Left colon (tissue), 2 donors: ENCODE results near the gene NFIA. TPM values are rescaled to one million over a fixed set of nuclear protein-coding genes. Genes with fewer than 3 reads are reported as not detected.
A peak's percentile ranks its signal among the peaks of the same experiment; 100 is the strongest.
"Not testable (repeated sequence)": the region's sequence is repeated elsewhere in the genome, so short reads cannot be mapped to it uniquely, and the experiment has no call there.

Experiments used
- ATAC-seq: fragments of 200-7000 bp; cut with Tn5 transposase; one replicate; pipeline ENCODE4 v1.9.1; 2020; ENCODE audit warnings: mild to moderate bottlenecking, moderate library complexity
- DNase-seq, 2 donors: peaks; one replicate each; pipeline ENCODE4 v3.0.0-alpha.2; 2020
- intact Hi-C, 2 donors: fragments of 100-400 bp; cut with DNase I in 1 of 2; cut with micrococcal nuclease in 1 of 2; formaldehyde crosslinking; loops; one replicate each; pipeline versions ENCODE4 v1.11.2 to v1.14.0; 2022; cut with DNase I, micrococcal nuclease
- total RNA-seq, 2 donors: library from RNA; stranded (reverse); fragmentation: NEBNext Ultra II Directional; extraction: Animal tissue kit (Norgen Biotek cat#: 25700); gene quantifications; one replicate each; pipeline ENCODE4 v1.2.1, GENCODE V29; 2021
- donor health status: DM: no; HTN: no; CAD: no.
- donor health status: DM: yes; HTN: yes; CAD: no.

Gene NFIA
- total RNA-seq, 2 donors from 2014 or later = 51.1 to 51.4 TPM

DNA sequence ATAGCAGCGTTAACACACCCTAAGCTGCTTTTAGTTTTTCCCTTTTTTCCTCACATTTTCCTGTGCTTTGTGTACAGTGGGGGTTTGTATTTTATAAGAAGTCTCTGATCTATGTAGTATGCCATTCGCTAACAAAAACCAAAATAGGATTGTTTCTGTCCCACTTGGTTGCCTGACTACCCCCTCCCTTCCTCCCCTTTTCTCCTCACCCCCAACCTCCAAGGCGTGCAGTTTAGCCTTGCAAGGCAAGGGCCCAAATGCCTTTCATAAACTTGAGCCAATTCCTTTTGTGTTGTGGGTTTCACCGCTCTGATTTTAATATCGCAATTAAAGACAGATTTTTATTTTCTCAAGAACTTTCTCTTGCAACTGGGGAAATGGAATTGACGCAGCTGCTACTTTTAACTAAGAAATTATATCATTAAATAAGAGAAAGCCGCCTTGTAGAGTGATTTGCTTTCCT lies 365.6 kb downstream of the NFIA start:
- intact Hi-C loops = no loop called here
- ATAC-seq (no peak), DNase-seq (no peak)

DNA sequence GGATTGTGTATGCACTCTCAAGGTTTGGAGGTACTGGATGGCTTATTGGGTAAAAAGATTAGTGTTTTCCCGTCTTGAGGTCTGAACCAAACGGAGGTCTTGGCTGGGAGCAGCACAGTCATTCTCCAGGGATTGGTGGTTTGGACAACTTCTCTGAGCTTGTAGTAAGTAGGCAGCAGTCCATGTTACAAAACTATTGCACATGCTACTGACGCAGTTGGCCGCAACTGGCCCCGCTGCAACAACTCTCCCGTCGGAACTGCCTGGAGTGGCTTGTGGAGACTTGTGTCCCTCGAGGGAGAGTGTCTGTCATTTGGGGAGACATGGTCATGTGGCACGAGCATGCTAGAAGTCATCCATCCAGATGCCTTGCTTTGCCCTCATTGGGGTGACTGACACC lies 366.6 kb downstream of the NFIA start:
- intact Hi-C loops = no loop called here
- DNase-seq (peak in 1 of 2 donors; percentile 30), ATAC-seq (no peak)

DNA sequence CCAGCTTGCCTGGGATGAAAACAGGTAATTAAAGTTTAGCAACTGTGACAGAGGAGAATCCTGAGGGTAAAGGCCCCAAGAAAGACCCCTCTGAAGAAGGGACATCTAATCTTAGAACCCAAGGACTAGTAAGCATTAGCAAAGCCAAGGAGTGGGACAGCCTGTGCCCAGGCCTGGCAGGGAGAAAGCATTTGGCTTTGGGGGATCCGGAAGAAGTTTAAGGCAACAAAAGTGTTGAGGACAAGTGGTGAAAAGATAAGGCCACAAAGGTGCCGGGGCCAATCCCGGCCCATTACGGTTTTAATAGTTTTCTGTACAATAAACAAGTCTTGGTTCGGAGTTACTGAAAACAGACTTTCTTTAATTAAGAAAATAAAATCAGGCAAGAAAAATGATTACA lies 367.0 kb downstream of the NFIA start:
- DNase-seq (no peak), ATAC-seq (no peak)
- intact Hi-C loops = no loop called here

DNA sequence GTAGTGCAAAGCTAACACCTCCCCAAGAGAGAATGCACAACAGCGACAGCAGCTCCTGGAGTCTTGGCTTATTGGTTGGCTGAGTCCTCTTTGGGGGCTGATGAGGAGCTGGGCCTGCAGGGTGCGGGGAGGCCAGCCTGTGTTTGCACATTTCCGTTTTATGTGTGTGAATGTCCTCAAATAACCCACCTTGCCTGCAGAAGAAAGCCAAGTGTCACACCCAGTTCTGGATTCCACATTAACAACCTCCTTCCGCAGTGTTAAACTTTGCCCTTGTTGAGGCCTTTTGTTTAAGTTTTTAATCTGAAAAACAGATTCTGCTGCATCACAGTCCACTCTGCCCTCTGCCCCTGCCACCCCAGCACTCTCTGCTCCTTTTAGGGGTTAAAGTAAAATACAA lies 368.1 kb downstream of the NFIA start:
- ATAC-seq = peak; percentile 88
- DNase-seq = peak; percentile 46 to 66
- intact Hi-C loops = loop anchor here (10.0 kb wide), 3 partner anchors 396 to 476 kb away; no protein-coding TSS in a partner anchor

DNA sequence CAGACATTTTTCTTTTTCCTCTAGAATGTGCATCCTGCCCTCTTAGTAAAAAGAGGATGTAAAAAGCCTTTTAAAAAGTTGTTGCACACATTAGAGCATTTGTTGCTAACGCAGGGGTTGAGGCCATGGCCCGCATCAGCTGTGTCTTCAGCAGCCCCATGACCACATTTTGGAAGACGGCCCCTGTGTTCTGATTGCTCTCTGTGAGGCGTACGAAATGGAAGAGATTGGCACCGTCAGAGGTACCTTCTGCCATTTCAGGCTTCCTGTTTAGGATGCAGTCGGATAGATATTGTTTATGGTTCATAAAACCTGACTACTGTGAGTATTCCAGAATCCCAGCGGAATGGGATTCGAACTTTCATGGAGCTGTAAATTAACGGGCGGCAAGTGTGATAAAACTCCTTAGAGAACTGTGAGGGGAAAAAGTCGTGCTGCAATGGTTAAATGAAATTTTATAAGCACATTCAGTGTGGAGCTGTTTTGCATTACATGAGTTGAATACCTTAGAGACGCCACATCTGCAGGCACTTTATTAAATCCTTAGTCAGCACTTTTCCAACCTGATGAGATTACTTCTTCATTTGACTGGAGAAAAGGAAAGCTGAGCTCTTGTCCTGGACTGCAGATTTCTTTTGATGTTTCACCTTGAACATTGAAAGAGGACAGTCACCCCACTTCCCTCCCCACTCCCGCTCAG lies 368.7 kb downstream of the NFIA start:
- ATAC-seq = peak; percentile 29

DNA sequence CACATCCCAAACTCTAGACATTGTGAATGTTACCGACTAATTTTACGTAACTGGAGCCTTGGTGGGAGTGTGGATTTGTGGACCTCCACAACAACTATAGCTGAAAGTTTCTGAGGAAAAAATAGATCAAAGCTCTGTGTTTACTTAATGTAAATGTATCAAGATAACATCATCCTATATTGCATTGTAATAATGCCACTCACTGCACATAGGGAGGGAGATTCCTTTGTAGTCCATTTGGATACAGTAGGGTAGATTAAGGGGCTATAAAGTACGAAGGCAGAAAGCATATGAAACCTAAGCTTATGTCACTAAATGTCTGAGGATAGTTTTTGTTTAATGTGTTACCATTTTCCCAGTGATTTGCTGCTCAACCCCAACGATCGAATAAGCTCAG lies 369.2 kb downstream of the NFIA start:
- intact Hi-C loops = loop anchor here (10.0 kb wide), 3 partner anchors 397 to 477 kb away; no protein-coding TSS in a partner anchor
- DNase-seq (no peak), ATAC-seq (no peak)

More for the DNA sequence above, 368.7 kb downstream of the NFIA start:
- intact Hi-C loops = loop anchor here (10.0 kb wide), 3 partner anchors 396 to 476 kb away; no protein-coding TSS in a partner anchor
- peak in 1 of 2 donors; percentile 22 for DNase-seq

DNA sequence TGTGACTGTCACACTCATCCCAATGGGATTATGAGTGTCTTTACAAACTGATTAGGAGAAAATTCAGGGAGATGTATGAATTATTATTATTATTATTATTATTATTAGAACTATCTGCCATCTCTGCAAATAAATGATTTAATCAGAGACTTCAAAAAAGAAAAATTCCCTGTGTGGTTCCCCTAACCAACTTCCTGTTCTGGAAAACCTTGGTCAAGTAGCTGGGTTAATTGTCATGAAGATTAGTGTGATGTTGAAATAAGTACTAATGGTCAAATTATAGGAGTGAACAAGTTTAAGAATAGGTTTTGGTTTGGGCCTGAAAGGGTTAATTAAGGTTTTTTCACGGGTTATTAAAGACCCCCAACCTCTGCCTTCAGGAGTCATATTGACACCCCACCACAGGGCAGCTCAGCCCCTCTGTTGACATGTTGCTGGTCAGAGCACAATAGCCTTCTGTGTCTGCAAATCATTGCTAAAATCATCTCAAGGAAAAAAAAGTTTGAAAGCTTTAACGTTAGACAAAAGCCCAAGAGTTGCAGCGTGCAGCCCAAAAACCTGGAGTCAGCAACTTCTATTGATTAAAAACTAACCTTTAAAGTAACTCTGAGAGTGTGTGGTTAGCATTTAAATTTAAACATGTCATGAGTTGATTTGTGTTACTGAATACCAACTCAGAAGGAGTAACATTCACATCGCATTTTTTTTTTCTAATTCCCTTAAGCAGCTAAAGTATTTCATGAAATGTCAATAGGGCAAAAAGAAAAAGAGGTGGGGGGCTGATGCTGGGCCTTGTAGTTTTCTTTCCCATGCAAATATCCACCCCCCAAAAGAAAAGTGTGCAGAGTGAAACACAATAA lies 370.0 kb downstream of the NFIA start:
- ATAC-seq (no peak), DNase-seq (no peak)
- intact Hi-C loops = loop anchor here (10.0 kb wide), 3 partner anchors 398 to 478 kb away; no protein-coding TSS in a partner anchor

DNA sequence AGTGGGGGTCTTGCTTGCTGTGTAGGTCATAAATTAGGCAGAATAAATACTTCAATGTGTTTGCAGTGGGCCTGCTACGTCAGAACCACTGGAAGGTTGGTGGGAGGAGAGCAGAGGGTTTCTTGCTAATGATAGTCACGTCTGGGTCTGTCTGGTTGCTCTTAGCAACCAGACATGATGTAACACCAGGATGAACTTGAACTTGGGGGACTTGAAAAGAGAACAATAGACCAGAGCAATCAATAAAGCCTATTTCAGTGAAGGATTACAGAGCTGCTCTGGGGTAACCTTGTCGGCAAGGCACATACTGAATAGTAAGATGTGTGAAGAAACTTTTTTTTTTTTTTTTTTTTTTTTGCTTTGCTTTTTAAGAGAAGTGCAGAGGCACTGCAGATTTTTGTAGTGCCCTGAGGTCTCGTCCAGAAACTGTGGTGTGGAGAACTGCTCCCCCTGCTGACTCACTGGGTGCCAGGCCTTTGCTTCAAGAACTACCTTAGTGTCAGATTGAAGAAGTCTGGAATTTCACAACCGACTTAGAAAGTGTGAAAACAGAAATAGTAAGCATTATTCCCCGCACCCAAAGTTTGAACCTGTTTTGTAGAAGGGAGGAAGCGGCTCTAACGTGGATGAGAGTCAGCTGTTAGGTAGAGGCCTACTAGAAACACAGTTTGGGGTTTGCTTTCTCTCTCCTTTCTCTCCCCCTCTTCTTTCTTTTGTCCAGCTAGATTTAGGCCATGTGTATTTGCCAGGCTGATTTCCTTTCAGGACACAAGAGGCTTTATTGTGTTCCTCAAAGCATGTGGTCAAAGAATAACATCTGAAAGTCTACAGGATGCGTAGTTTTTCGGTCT lies 371.0 kb downstream of the NFIA start:
- ATAC-seq = peak; percentile 54
- DNase-seq = peak; percentile 83 to 86
- intact Hi-C loops = loop anchor here (10.0 kb wide), 3 partner anchors 399 to 479 kb away; no protein-coding TSS in a partner anchor

DNA sequence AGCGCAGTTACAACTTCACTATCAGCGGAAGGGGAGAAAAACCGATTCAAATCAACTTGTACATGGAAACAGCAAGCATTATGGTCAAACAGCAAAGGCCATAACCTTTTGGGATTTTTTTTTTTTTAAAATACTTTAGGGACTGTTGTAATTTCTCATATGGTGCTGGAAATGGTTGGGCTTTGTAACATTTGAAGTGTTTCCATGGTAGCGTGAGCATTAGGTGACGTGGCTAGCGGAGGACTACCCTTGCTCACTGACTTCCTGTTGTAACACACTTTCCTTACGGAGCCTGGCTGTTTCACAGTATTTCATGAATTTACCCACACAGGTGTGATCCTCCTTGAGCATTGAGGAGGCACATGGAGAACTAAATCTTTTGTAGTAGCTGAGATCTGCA lies 373.0 kb downstream of the NFIA start:
- no peak for ATAC-seq
- intact Hi-C loops = loop anchor here (10.0 kb wide), 3 partner anchors 401 to 481 kb away; no protein-coding TSS in a partner anchor
- DNase-seq = no peak

DNA sequence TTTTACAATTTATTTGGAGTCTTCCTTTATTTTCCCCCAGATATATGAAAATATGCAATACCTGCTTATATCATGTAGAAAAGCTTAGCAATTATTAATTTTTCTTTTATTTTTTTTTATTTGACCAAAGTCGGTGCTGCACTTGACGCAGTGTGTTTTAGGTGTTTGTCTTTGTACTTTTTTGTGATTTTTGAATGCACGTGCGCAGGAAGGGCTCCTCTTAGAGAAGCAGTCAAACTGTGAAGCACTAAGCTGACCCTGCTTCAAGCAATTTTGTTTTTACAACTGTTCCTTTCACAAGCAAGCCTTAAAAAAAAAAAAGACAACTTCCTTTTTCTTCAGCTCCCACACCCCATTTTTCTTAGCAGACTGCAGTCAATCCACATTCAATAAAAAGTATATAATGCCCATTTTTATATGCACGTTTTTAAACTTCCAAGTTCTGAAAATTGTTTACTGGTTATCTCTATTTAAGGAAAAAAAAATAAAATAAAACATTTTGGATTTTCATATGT lies 375.2 kb downstream of the NFIA start:
- ATAC-seq (no peak), DNase-seq (no peak)
- intact Hi-C loops = loop anchor here (10.0 kb wide), 3 partner anchors 403 to 483 kb away; no protein-coding TSS in a partner anchor

DNA sequence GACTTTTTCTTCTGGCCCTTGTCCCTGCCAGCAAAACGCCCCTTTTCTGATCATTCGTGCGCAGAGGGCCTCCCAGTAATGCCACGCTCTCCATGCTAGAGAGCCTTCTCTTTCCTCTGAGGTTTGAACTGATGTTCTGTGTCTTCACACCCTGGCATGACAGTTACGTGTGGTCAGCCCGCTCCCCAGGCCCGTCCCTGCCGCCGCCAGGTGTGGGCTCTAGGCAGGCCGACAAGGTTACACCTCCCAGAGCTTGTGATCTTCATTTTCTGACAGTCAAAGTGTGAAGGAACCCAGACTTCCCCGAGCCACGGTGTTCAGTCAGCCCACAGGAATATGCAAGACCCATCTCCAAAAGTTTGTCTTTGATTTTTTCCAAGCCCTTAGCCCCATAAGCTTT lies 377.0 kb downstream of the NFIA start:
- DNase-seq (no peak), ATAC-seq (no peak)
- intact Hi-C loops = loop anchor here (10.0 kb wide), 3 partner anchors 405 to 485 kb away; no protein-coding TSS in a partner anchor

DNA sequence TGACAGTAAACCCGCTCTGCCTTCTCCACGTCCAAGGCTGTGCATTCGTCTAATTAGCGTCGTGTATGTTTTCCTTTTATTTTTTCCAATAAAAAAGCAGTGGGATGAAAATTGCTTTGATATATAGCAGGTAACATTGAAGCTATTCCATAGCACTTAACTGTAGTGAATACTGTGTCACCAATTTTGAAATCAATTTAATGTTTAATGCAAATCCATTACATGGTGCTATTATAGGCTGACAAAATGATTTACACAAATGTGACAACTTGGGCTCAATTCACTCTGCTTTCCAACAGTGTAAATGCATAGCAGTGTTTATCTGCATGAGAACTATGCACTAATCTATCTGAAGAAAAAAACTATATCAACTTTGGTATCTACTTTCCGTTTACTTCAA lies 377.8 kb downstream of the NFIA start:
- ATAC-seq (no peak), DNase-seq (no peak)
- intact Hi-C loops = no loop called here

DNA sequence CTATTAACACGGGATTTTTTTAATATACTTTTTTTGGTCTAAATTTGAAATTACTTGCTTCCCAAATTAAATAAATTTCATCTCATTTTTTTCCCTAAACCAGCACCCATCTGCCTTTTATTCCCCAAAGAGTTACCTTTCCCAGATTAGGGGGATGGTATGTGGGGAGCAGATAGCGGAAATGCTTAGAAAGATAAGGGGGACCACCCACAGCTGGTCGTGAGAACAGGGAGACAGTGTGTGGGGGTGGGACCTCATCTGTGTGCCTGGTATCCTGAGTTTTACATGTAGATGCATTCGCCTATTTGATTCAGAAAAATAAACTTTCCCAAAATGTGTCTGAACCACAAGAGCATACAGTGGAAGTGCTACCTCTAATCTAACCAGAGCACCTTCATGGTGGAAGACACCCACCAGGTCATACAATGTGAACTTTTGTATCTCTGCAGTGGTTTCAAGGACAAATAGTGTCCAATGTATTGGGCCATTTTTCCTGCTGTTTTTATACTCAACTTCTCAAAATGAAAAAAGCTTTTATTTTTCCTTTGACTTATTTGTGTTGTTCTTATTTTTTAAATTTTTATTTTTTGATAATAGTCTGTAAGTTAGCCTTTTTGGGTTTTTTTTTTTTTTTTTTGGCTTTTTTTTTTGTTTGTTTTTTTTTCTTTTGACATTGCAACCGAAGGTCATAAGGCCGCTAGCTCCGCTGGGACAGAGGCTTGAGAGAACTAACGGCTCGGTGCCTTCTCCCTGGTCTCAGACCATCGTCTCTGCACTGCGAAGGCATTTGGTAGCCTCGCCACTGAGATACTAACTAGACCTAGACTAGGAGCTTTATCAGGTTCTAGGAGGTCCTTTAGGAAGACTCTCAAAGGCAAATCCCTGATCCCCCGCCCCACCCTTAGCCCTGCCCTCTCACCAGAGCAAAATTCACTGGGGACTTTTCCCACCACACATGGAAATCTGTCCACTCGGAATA lies 379.3 kb downstream of the NFIA start:
- ATAC-seq (no peak), DNase-seq (no peak)
- intact Hi-C loops = no loop called here

DNA sequence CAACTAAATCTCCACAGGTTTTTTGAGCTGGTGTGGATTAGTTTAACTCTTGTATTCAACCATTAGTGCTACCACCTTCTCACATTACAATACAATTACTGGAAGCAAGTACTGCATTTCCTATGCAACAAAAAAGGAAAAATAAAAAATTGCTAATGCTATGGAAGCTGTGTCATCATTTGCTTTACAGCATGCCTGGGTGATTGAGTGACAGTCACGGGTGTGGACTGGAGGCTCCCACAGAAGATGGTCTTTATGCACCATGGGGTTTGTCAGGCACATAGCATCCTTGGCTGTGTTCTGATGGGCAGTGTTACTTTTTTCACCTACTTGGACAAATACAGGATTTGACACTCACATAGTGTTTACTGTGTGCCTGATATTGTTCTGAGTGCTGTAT lies 380.3 kb downstream of the NFIA start:
- intact Hi-C loops = no loop called here
- DNase-seq (no peak), ATAC-seq (peak; percentile 18)

DNA sequence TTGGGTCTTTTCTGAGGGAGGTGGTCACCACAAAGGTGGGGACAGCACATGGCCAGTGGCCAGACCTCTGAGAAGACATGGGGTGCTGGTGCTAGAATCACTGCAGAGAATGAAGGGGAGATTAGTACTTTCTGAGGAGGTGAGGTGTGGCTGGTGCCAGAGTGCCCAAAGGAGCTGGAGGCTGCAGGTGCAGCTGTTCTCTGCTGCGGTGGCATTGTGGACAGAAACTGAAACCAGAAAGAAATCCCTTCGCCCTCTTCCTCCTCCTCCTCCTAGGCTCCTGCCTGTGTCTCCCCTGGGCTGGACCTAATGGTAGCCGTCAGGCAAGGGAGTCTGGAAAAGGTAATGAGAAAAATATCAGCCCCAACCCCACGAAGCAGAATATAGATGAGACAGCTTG lies 380.9 kb downstream of the NFIA start:
- intact Hi-C loops = no loop called here
- DNase-seq (no peak), ATAC-seq (peak; percentile 87)

DNA sequence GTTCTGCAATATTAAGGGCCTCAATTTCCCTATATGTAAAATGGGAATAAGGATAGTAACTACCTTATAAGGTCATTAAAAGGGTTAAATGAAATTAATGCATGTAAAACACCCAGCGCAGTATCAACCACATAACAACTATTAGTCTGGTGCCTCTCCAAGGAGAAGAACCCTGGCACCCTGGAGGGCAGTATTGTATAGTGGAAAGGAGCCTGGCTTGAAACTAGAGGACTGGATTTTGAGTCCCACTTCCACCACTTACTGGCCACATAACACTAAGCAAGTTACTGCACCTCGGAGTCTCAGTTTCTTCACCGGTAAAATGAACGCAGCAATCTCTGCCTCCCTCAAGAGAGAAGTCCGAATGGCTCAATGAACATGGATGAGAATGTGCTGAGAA lies 385.5 kb downstream of the NFIA start:
- DNase-seq, ATAC-seq, intact Hi-C loops: not testable (repeated sequence)

DNA sequence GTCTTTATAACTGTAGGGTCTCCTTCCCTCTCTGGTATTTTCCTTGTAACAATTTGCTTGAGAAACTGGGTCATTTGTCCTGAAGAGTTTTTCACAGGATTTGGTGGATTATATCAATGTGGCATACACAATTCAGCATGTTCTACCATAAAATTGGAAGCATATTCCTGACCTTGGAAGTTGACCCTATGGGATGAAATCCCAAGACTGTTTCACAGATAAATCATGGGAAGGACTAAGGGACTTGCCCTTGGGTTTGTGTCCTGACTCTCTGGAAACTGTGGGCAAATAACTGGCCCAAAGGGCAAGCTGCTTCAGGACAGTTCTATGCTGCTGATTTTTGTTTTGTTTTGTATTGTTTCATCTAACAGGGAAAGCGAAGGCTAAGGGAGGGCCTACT lies 387.0 kb downstream of the NFIA start:
- ATAC-seq (no peak), DNase-seq (no peak)
- intact Hi-C loops = no loop called here
